HCT116 (cell line): ENCODE measurements around the gene TENM3.

Experiments
- CTCF ChIP-seq, 3 experiments: fragments of 200-600 bp in 1 of 3; sonication (generic) in 1 of 3; IDR thresholded peaks in 2 of 3; conservative IDR thresholded peaks in 1 of 3; 2 replicates each; pipeline ENCODE4 v1.5.1; 2012 to 2017; ENCODE audit warnings: low read depth in 2 of 3, low read length in 2 of 3, antibody characterized with exemption in 1 of 3, borderline replicate concordance in 1 of 3, control low read depth in 1 of 3, mild to moderate bottlenecking in 1 of 3, mixed read lengths in 1 of 3, mixed run types in 1 of 3, moderate library complexity in 1 of 3; ENCODE audit not compliant: insufficient read depth in 1 of 3
- EZH2phosphoT487 ChIP-seq: fragments of 200-600 bp; IDR thresholded peaks from 2 replicates; pipeline ENCODE4 v1.6.1; 2018; ENCODE audit warnings: antibody characterized with exemption, borderline replicate concordance
- POLR2A ChIP-seq: IDR thresholded peaks from 2 replicates; pipeline ENCODE4 v1.7.0; 2011; ENCODE audit warnings: borderline replicate concordance; ENCODE audit not compliant: insufficient read depth, insufficient read length; ENCODE audit errors: extremely low read depth
- RAD21 ChIP-seq: IDR thresholded peaks from 2 replicates; pipeline ENCODE4 v1.6.1; 2012; ENCODE audit warnings: low read depth, mild to moderate bottlenecking
- SRF ChIP-seq: IDR thresholded peaks from 2 replicates; pipeline ENCODE4 v1.6.1; 2012; ENCODE audit warnings: low read depth
- TCF7L2 ChIP-seq: IDR thresholded peaks from 2 replicates; pipeline ENCODE4 v1.7.0; 2011; ENCODE audit warnings: borderline replicate concordance, inconsistent platforms; ENCODE audit not compliant: insufficient read depth, insufficient read length; ENCODE audit errors: extremely low read depth
- ZBTB33 ChIP-seq: IDR thresholded peaks from 2 replicates; pipeline ENCODE4 v1.6.1; 2011; ENCODE audit warnings: mild to moderate bottlenecking, low read length, moderate library complexity; ENCODE audit not compliant: insufficient replicate concordance; ENCODE audit errors: extremely low read depth
- ZNF274 ChIP-seq: fragments of 200-500 bp; sonication (Bioruptor generic); IDR thresholded peaks from 2 replicates; pipeline ENCODE4 v1.6.1; 2014; ENCODE audit warnings: mild to moderate bottlenecking, low read depth, low read length, inconsistent platforms
- TF ChIP-seq, protein P1 (sequence below): IDR thresholded peaks from 2 replicates; pipeline ENCODE4 v1.6.1; 2012

DNA sequence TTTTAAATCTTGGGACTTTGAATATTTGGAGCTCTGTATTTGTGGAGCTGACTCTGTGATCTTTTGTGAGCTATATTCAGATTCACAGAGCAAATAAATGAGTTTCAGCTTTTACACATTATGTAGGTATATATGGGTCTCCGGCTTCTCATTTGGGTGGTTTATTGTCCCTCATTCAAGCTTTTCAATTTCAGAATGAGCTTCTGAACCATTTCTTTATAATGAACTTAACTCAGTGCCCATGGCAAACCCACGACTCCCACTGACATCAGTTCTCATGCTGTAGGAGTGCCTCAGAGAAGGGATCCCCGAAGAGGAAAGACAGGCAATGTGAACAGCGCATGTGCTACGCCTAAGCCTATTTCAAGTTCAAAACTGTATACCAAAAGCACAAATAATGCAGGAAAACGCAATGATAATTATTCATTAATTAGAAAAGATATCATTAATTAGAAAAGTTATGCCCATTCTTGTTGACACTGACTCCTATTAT is 517.4 kb downstream of the TENM3 start:
- TF ChIP-seq SRF (no peak), RAD21 (no peak), TCF7L2 (no peak), POLR2A (no peak), ZNF274 (no peak), ZBTB33 (no peak), CTCF (IDR thresholded peaks at IDR 0.05 in 2 of 3, conservative IDR thresholded peaks at IDR 0.05 in 1 of 3; ENCODE audit: borderline replicate concordance in 1 of 3, insufficient read depth in 1 of 3, low read depth in 2 of 3, low read length in 2 of 3) (no peak), EZH2phosphoT487 (no peak)
- TF ChIP-seq, protein P1, sequence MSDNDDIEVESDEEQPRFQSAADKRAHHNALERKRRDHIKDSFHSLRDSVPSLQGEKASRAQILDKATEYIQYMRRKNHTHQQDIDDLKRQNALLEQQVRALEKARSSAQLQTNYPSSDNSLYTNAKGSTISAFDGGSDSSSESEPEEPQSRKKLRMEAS: no peak
